GM19351 (cell line): ENCODE measurements around the gene CADPS.
"Not testable (repeated sequence)": the region's sequence is repeated elsewhere in the genome, so short reads cannot be mapped to it uniquely, and the experiment has no call there.

ENCODE experiments used
- ATAC-seq: cut with Tn5 transposase; IDR thresholded peaks from one replicate; pipeline ENCODE4 v1.9.1; 2021; ENCODE audit warnings: mild to moderate bottlenecking, moderate library complexity; ENCODE audit not compliant: unreplicated experiment

CADPS gene

GRCh38 chr3:62602987-62603386 lies 272.2 kb downstream of the CADPS start:
- ATAC-seq: no peak

- ATAC-seq: no peak
These were observed 273.0 kb downstream of the CADPS start for GRCh38 chr3:62602129-62602770.

GRCh38 chr3:62601238-62602070 lies 273.8 kb downstream of the CADPS start:
- ATAC-seq: no peak

GRCh38 chr3:62600033-62600432 lies 275.2 kb downstream of the CADPS start:
- no peak for ATAC-seq

- no peak for ATAC-seq
These were observed 277.7 kb downstream of the CADPS start for GRCh38 chr3:62597491-62597890.

- no peak for ATAC-seq
These were observed 282.8 kb downstream of the CADPS start for GRCh38 chr3:62592408-62592807.

- no peak for ATAC-seq
These were observed 286.1 kb downstream of the CADPS start for GRCh38 chr3:62589078-62589477.

GRCh38 chr3:62587579-62588031 lies 287.6 kb downstream of the CADPS start:
- no peak for ATAC-seq

GRCh38 chr3:62587169-62587568 lies 288.0 kb downstream of the CADPS start:
- no peak for ATAC-seq

- no peak for ATAC-seq
These were observed 288.9 kb downstream of the CADPS start for GRCh38 chr3:62586356-62586755.

GRCh38 chr3:62585861-62586260 lies 289.4 kb downstream of the CADPS start:
- ATAC-seq: no peak

GRCh38 chr3:62584636-62585035 lies 290.6 kb downstream of the CADPS start:
- no peak for ATAC-seq

GRCh38 chr3:62582495-62583172 lies 292.6 kb downstream of the CADPS start:
- no peak for ATAC-seq

- ATAC-seq: not testable (repeated sequence)
These were observed 294.7 kb downstream of the CADPS start for GRCh38 chr3:62580485-62580884.

GRCh38 chr3:62577153-62577552 lies 298.1 kb downstream of the CADPS start:
- no peak for ATAC-seq

GRCh38 chr3:62574266-62574898 lies 300.8 kb downstream of the CADPS start:
- ATAC-seq: no peak

- ATAC-seq: no peak
These were observed 303.3 kb downstream of the CADPS start for GRCh38 chr3:62571916-62572315.

- no peak for ATAC-seq
These were observed 304.3 kb downstream of the CADPS start for GRCh38 chr3:62570888-62571287.

GRCh38 chr3:62569609-62570008 lies 305.6 kb downstream of the CADPS start:
- ATAC-seq: no peak

GRCh38 chr3:62567097-62568021 lies 307.9 kb downstream of the CADPS start:
- ATAC-seq: no peak
